ENCODE results near the gene SEPTIN2.
"Not testable (repeated sequence)": the region's sequence is repeated elsewhere in the genome, so short reads cannot be mapped to it uniquely, and the experiment has no call there.

The SEPTIN2 gene

DNA sequence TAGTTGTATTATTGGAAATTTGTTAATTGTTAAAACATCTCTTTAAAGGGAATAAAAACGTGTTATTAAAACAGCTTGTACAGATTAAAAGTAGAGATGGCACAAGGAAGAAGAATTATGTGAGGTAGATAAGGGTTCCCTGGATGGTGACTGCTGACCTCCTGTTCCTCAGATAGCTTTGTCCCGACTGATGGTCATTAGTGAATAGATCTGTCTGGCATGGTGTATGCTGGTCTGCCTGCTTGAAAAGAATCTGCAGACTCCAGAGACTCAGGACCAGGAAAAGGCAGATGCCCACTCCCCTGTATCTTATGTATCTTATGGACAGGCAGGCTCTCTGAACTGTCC, 34.8 kb downstream of the SEPTIN2 start:
- DNase-seq (ENCODE audit: low read depth in 2 of 3, low spot score in 2 of 3) = no peak

DNA sequence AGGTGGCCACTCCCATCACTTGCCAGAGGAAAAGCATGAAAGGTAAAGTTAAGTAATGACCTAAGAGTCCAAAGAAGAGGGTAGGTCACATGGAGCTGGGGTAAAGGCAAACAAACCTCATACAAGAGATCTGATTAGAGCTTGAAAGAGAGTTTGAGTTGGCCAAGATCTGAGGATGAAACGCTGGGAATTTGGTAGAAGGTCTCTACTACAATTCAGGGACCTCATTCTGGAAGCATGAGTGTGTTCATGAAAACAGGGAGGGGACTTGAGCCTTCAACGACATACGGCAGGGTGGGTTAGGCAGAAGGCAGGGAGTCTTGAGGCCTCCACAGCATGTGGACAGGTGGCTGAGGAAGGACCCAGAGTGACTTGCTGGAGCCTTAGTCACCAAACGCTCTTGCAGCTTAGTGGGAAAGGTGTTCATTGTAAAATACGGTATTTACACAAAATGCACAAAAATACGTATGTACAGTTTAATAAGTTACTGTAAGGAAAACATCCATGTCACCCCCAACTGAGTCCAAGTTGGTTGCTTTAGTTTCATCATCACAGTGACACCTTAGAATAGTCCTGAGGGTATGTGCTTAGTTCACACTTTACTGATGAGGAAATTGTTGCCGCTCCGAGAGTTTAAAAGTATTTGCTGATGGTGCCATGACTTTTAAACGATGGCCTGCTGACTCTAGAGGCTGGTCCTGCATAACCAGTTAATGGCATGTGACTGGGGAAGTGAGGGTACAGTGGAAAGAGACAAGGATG, 35.3 kb downstream of the SEPTIN2 start:
- no peak for DNase-seq (ENCODE audit: low read depth in 2 of 3, low spot score in 2 of 3)

DNA sequence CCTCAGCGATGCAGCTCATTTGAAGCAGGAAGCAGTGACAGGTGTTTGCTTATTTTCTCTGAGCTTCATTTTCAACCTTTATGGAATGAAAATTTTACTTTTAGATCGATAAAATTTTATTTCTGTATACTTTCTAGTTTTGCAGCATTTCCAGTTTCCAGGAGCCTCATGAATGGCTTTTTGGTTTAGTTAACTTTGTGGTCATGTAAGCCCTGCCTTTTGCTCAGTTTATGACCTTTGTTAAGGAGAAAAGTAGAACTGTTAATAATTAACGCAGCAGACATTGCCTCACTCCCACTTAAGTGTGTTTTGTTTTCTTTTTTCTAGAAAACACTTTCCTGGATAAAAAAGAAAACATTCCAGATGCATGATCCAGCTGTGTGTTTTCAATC, 35.9 kb downstream of the SEPTIN2 start:
- no peak for DNase-seq (ENCODE audit: low read depth in 2 of 3, low spot score in 2 of 3)

DNA sequence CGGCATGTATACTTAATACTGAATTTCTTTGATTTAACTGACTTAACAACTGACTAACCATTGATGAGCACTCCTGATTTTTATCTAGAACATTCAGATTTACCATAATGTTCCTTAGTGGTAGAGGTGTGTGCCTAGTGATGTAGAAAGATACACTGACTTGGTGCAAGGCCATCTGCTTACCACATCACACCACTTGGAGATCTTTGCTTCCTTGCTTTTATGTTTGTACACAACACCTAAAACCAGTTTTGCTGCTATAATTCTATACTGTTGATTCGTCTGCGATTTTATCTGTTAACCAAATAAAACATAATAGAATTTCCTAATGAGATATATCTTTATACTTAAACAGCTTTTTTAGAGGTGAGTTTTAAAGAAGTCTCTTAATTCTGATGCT, 36.5 kb downstream of the SEPTIN2 start:
- DNase-seq (ENCODE audit: low read depth in 2 of 3, low spot score in 2 of 3) = no peak

DNA sequence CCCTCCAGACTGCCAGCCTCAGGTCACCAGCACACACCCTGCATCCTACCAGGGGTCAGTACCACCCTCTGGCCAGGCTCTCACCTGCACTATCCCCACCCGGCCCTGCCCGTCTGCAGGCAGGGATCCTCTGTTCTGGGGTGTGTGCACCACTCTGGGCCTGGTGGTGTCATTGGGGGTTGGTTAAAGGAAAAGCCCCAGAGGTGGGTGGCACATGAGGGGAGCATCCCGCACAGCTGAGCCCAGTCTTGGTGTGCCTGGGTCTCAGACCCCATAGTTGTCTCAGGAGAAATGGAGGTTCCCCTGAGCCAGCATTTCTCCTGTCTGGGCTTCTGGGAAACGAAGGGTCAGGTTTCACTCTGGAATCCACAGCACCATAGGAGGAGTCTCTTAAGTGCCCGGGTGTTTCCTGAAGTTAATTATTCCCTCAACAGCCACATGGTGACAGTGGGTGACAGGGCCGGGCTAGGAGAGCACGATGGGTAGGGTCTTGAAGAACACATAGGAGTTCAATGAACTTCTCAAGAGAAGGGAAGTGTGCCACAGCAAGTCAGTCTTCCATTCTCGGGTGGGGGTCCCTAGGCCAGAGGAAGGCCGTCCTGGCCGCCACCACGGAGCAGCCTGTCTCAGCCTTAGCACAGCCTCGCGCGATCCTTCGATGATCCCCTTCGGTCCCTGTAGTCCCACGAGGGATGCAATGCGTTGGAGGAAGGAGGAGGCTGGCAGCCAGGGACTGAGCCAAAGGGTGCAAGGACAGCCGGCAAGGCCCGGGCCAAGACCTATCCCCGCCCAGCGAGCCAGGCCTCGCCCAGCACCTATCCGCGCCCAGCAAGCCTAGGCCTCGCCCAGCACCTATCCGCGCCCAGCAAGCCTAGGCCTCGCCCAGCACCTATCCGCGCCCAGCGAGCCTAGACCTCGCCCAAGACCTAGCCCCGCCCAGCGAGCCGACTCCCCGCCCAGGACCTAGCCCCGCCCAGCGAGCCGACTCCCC, 39.2 kb downstream of the SEPTIN2 start:
- peak; percentile 16 to 60 (median 27) for DNase-seq (ENCODE audit: low read depth in 2 of 3, low spot score in 2 of 3)

DNA sequence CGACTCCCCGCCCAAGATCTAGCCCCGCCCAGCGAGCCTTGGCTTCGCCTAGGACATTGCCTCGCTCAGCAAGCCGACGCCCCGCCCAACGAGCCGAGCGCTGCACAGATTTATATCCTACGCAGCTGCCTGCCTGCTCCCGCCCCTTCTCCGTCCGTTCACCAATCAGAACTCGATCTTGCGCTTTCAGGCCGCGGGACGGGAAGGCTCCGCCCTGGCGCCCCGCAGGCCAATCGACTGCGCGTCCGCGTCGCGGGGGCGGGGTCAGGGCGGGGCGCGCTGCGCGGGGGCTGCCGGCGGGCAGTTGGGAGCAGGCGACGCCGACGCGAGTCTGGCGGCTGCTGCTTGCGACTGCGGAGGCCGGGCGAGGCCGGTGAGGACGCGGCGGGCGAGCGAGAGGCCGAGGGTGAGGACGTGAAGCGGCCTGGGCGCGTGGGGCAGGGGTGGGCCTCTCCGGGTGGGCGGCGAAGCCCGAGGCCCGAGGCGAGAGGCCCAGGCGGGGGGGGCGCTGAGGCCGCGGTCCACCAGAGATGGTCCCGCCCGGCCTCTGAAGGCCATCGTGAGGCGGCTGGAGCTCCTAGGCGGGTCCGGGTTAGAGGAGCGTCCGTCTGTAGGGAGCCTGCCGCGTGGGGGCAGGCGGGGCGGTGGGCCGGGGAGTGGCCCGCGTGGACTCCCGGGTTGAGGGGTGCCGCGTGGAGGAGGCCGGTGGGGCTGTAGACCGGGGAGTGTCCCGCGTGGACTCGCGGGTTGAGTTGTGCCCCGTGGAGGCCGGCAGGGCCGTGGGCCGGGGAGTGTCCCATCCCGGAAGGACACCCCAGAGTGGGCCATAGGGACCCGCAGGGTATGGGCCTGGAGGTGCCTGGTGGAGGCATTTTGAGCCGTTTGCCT, 40.5 kb downstream of the SEPTIN2 start, which contains the start of gene FARP2:
Gene FARP2 (plus strand): TSS at position 303 of the 888 bp plus-strand sequence. CDS start 16,823 bp downstream, outside the sequence.
- peak; percentile 92 to 93 (median 92) for DNase-seq (ENCODE audit: low read depth in 2 of 3, low spot score in 2 of 3)

DNA sequence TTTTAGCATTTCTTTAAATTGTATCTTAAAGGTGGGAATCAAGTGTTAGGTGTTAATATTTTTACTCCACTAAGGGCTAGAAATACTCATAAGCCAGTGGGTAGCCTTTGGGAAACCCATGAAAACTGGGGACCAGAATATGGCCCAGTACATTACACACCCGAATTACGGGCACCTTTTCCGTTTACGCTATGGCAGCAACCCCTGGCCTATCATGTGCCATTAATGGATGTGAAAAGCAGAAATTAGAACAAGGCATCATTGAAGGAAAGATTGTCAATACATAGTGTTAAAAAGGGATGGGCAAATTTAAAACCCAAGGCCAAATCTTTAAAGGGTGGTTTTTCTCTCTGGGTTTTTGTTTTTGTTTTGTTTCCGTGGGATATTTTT, 41.1 kb downstream of the SEPTIN2 start:
- no peak for DNase-seq (ENCODE audit: low read depth in 2 of 3, low spot score in 2 of 3)

DNA sequence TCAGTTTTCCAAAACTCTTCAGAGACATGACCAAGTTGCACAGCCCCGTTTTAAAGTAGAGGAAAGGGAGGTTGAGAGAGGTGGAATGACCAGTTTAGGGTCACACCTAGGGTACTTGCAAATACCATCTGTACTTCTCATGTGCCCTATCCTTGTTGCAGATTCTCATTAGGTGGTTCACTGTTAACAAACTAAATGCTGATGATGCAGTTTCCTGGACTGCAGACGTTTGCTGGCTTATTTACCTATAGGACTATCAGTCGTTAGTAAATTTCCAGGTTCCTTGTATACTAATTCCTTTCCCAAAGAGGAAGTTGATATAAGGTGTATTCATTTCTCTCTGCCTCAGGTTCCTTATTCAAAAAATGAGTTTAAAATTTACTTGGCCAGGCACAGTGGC, 41.8 kb downstream of the SEPTIN2 start:
- DNase-seq (ENCODE audit: low read depth in 2 of 3, low spot score in 2 of 3) = no peak

DNA sequence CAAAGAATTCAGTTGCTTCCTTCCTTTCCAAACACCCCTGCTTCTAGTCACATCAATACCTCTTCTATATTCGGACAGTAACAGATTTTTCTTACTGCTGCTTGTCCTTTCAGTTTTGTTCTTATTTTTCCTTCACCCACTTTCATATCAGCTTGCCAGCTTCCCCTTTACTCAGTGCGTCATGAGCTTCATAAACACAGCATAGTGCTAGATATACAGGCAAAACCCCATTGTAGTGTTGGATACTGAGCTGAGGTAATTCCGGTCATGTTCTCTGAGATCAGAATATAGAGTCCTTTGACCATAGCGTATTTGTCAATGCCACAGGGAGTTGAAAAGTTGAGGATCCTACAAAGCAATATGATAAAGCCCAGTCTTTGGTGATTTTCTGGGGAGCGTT, 42.7 kb downstream of the SEPTIN2 start:
- DNase-seq (ENCODE audit: low read depth in 2 of 3, low spot score in 2 of 3) = no peak

DNA sequence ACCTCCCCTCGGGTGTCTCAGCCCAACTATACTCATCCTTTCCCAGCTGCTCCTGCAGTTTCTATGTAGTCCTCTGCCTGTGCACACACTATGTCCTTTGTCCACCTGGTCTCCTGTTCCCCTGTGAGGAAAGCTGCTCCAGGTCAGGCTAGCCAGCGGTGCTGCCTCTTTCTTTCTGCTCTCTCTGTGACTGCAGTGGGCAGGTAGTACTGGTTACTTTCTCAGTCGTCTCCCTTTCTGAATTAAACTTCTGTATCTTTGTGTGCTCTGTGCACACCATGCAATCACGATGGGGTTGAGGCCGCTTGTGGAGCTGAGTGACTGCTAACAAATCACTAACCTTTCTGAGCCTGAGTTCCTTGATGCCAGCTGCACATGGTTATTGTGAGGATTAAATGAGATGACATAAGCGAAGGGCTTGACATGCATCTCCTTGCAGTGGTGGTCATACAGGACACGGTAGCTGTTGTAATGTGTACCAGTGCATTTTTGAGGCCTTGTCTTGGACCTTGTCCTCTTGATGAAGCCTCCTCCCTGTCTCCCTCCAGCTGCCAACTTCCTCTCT, 43.8 kb downstream of the SEPTIN2 start:
- DNase-seq (ENCODE audit: low read depth in 2 of 3, low spot score in 2 of 3) = no peak

DNA sequence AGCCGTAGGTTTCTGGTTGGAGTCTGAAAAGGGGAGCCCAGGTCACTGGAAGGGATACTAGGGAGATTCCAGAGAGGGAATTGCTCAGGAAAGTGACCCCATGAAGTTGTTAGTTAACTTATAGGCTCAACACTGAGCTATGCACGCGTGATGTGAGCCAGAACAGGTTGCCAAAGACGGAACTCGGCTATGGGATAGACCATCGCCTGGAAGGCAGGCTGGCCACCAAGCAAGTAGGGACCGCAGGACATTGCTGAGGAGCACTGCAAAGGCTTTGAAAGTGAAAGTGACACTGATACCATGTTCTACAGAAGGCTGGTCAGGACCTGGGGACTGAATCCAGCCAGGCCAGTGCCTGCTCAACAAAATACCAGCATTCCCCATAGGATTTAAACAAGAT, 47.7 kb downstream of the SEPTIN2 start:
- no peak for DNase-seq (ENCODE audit: low read depth in 2 of 3, low spot score in 2 of 3)

DNA sequence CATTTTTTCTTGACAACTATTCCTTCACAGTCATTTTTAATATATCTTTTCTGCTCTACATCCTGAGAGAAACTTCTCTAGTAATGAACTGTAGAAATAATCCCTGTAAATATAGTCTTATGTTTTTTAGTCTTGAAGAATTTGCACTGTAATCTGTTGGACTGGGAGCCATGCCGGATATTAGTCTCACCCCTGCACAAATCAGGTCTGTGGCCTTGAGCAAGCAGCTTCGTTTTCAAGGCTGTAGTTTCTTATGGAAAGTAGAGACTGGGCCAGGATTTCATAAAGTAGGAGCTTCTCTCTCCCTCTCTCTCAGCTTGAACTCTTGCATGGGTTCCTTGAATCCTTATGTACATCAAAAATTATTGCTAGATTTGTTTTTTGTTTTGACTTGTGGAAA, 49.1 kb downstream of the SEPTIN2 start:
- no peak for DNase-seq (ENCODE audit: low read depth in 2 of 3, low spot score in 2 of 3)

DNA sequence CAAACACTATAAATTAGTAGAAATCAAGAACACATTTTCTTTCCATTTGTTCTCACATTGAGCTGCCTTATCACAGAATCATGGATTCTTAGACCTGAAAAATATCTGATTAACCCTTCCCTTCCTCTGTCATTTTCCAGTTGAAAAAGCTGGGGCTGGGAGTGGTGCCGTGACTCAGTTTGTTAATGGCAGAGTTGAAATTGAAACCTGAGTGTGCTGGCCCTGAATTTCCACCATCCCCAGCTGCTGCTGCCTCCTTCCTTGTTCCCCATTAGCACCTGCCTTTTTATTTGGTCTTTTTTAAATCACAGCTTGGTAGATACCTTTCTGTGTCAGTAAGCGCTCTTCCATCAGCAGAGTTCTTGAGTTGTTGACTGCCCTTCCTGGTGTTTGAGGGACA, 51.0 kb downstream of the SEPTIN2 start:
- DNase-seq (ENCODE audit: low read depth in 2 of 3, low spot score in 2 of 3) = no peak

DNA sequence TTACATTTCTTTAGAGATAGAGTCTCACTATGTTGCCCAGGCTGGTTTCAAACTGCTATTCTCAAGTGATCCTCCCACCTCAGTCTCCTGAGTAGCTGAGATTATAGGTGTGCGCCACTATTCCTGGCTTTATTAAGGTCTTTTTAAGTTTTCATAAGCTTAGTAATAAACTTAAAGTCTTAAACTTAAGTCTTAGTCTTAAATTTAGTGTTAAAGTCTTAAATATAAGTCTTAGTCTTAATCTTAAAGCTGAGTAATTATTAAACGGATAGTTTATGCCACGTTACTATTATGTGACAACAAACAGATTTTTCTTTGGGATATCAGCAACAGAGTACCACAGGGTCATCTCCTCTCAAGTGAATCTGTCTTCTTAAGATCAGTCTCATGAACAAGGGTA, 52.9 kb downstream of the SEPTIN2 start:
- no peak for DNase-seq (ENCODE audit: low read depth in 2 of 3, low spot score in 2 of 3)

DNA sequence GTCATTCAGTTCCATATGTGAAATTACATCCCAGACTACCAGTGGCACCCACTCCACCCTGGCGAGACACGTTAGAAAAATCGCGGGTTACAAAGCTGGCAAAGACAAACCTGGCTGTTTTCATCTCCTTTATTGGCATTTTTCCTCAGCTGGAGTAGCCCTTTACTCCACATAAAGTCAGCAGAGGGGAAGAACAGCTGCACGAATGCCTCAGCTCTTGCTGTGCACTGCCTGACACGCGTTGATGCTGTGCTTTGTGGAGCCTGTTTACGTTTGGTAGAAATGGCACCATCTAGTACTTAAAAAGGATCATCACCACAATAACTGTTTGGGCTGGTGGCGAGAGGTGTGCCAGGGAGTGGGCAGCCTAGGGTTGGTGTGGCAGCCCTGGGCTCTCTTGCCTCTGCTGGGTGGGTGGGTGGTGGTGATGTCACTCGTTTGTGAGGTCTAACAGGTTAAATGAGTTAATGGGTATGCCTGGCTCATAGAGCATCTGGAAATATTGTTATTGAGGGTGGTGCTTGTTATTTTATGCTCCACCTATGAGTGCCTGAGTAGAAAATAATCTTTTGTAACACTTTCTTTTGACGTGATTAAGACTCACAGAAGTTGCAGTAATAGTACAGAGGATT, 56.8 kb downstream of the SEPTIN2 start:
- no peak for DNase-seq (ENCODE audit: low read depth in 2 of 3, low spot score in 2 of 3)

DNA sequence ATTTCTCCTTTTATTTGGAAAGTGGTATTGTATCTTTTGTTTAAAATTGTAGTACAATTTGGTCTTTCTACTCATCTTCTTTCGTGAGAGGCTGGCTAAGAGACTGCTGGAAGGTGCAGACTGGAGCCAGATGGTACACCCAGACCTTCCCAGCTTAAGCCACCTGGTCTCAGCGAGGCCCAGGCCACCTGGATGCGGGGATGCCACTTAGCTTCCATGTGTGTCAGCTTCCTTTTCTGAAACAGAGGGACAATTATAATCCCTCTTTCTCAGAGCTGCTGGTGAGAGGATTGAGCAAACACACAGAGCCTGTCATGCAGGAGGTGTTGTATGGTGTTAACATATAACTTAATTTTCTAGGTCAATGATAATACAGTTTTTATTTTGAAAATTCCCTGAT, 57.7 kb downstream of the SEPTIN2 start:
- DNase-seq (ENCODE audit: low read depth in 2 of 3, low spot score in 2 of 3) = no peak

DNA sequence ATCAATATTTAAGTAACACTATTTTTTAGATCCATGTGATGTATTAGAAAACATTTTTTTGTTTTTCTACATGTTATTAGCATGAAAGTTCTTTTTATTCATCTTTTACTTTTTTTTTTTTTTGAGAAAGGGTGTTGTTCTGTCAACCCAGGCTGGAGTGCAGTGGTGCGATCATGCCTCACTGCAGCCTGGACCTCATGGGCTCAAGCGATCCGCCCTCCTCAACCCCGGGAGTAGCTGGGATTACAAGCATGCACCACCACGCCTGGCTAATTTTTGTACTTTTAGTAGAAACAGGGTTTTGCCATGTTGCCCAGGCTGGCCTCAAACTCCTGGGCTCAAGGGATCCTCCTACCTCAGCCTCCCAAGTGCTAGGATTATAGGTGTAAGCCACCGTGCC, 58.2 kb downstream of the SEPTIN2 start:
- DNase-seq (ENCODE audit: low read depth in 2 of 3, low spot score in 2 of 3) = not testable (repeated sequence)

DNA sequence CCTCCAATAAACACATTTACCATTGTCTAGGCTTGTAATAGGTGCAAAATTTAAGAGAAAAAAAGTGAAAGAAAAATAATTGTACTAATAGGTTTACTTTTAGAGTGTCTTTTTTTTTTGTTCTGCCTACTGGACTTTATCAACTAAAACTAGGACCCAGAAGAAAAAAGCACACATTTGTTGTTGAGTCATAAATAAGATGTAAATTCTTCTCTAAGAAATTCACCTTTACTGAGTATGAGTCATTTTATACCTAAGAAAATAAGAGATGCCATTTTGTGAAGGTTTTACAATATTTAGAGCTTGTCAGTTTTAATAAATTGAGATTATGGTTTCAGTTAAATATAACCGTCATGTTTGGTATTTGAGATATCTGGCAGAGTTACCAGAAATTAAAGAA, 59.6 kb downstream of the SEPTIN2 start:
- no peak for DNase-seq (ENCODE audit: low read depth in 2 of 3, low spot score in 2 of 3)

DNA sequence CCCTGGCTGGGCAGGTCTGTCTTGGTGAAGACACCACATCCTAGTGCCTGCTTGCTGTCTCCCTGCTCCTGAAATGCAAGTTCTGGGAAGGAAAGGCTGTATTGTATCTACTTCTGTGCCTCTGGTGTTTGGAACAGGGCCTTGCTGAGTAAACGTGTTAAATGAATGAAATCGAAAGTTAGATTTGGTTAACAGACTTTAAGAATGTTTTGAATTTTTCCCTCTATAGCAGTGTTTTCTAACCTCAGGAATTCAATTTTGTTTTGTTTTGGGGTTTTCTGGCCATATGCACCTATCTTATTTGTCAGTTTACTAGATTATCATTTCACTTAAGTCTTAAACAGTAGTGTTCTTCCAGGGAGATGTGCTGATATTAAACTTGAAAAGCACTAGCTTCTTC, 61.1 kb downstream of the SEPTIN2 start:
- DNase-seq (ENCODE audit: low read depth in 2 of 3, low spot score in 2 of 3) = no peak

DNA sequence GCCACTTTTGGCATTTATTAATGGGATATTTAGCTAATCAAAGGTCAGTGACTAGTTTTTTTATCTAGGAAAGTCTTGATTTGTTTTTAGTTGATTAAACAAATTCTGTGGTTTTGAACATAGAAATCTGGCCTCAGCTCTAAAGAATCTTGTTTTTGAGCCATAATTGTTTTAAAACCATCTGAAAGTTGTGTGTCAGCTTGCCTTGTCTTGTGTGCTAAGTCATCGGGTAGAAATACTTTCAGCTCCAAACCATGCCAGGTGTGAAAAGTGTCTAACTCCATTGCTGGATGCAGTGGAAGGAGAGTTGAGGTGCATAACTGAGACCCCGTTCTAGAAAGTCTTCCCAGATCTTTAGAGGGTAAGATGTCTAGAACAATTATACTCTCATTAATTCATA, 63.1 kb downstream of the SEPTIN2 start:
- no peak for DNase-seq (ENCODE audit: low read depth in 2 of 3, low spot score in 2 of 3)
